ENCODE measurements around the gene TMEM225B. TPM values are rescaled to one million over a fixed set of nuclear protein-coding genes. Genes with fewer than 3 reads are reported as not detected.
"Not testable (repeated sequence)": the region's sequence is repeated elsewhere in the genome, so short reads cannot be mapped to it uniquely, and the experiment has no call there.

TMEM225B gene
- total RNA-seq, 3 donors from 2014 or later = 0.38 to 0.71 TPM; not detected in 1

GRCh38 chr7:99562114-99562784, 35.8 kb upstream of the TMEM225B start:
- Mint-ChIP-seq H3K27me3 (ENCODE audit: low read depth) (no peaks in the 10 kb centered on the region), H3K9me3 (no peaks in the 10 kb centered on the region), H3K36me3 (ENCODE audit: insufficient read depth) (peaks cover 37% of the 10 kb centered on the region), H3K4me1 (ENCODE audit: low read depth) (peaks cover 47% of the 10 kb centered on the region), H3K4me3 (no peak overlapping the region)
- DNase-seq (no peak), ATAC-seq (no peak)

GRCh38 chr7:99562832-99563231, 35.2 kb upstream of the TMEM225B start:
- Mint-ChIP-seq H3K36me3 (ENCODE audit: insufficient read depth) (peaks cover 37% of the 10 kb centered on the region), H3K4me1 (ENCODE audit: low read depth) (peaks cover 45% of the 10 kb centered on the region), H3K9me3 (no peaks in the 10 kb centered on the region), H3K4me3 (no peak overlapping the region), H3K27me3 (ENCODE audit: low read depth) (no peaks in the 10 kb centered on the region)
- ATAC-seq = peak; percentile 63 to 68
- peak; percentile 15 for DNase-seq

- peaks cover 37% of the 10 kb centered on the region for H3K36me3 Mint-ChIP-seq (ENCODE audit: insufficient read depth)
- H3K9me3 Mint-ChIP-seq = no peaks in the 10 kb centered on the region
- DNase-seq = no peak
- no peaks in the 10 kb centered on the region for H3K27me3 Mint-ChIP-seq (ENCODE audit: low read depth)
- no peak overlapping the region for H3K4me3 Mint-ChIP-seq
- ATAC-seq = no peak
- peaks cover 42% of the 10 kb centered on the region for H3K4me1 Mint-ChIP-seq (ENCODE audit: low read depth)
Measured at GRCh38 chr7:99563650-99564049, 34.4 kb upstream of the TMEM225B start.

GRCh38 chr7:99568770-99569169, 29.3 kb upstream of the TMEM225B start:
- peaks cover 10% of the 10 kb centered on the region for H3K4me1 Mint-ChIP-seq (ENCODE audit: low read depth)
- H3K4me3 Mint-ChIP-seq; H3K9me3 Mint-ChIP-seq; H3K27me3 Mint-ChIP-seq (ENCODE audit: low read depth); DNase-seq; ATAC-seq: not testable (repeated sequence)
- peaks cover 42% of the 10 kb centered on the region for H3K36me3 Mint-ChIP-seq (ENCODE audit: insufficient read depth)

GRCh38 chr7:99571768-99572167, 26.3 kb upstream of the TMEM225B start:
- no peaks in the 10 kb centered on the region for H3K9me3 Mint-ChIP-seq
- H3K36me3 Mint-ChIP-seq (ENCODE audit: insufficient read depth) = peaks cover 30% of the 10 kb centered on the region
- H3K4me3 Mint-ChIP-seq = no peak overlapping the region
- DNase-seq (no peak), ATAC-seq (no peak)
- H3K4me1 Mint-ChIP-seq (ENCODE audit: low read depth) = no peaks in the 10 kb centered on the region
- no peaks in the 10 kb centered on the region for H3K27me3 Mint-ChIP-seq (ENCODE audit: low read depth)

GRCh38 chr7:99573257-99573656, 24.8 kb upstream of the TMEM225B start:
- Mint-ChIP-seq H3K36me3 (ENCODE audit: insufficient read depth) (peaks cover 30% of the 10 kb centered on the region), H3K27me3 (ENCODE audit: low read depth) (no peaks in the 10 kb centered on the region), H3K4me3 (no peak overlapping the region), H3K4me1 (ENCODE audit: low read depth) (no peaks in the 10 kb centered on the region), H3K9me3 (no peaks in the 10 kb centered on the region)
- ATAC-seq (no peak), DNase-seq (no peak)

- Mint-ChIP-seq H3K4me1 (ENCODE audit: low read depth) (peaks cover 9% of the 10 kb centered on the region), H3K9me3 (no peaks in the 10 kb centered on the region), H3K36me3 (ENCODE audit: insufficient read depth) (peaks cover 26% of the 10 kb centered on the region), H3K4me3 (no peak overlapping the region), H3K27me3 (ENCODE audit: low read depth) (no peaks in the 10 kb centered on the region)
- ATAC-seq (no peak), DNase-seq (no peak)
Measured at GRCh38 chr7:99576251-99576650, 21.8 kb upstream of the TMEM225B start.

- ATAC-seq = no peak
- Mint-ChIP-seq H3K27me3 (ENCODE audit: low read depth) (no peaks in the 10 kb centered on the region), H3K4me3 (peak overlapping the region; percentile 84), H3K36me3 (ENCODE audit: insufficient read depth) (no peaks in the 10 kb centered on the region), H3K9me3 (no peaks in the 10 kb centered on the region), H3K4me1 (ENCODE audit: low read depth) (peaks cover 10% of the 10 kb centered on the region)
- DNase-seq = no peak
Measured at GRCh38 chr7:99579281-99579955, 18.6 kb upstream of the TMEM225B start.

GRCh38 chr7:99579956-99580777, 17.9 kb upstream of the TMEM225B start:
- DNase-seq (peak; percentile 70), ATAC-seq (peak; percentile 84)
- H3K9me3 Mint-ChIP-seq = no peaks in the 10 kb centered on the region
- H3K4me3 Mint-ChIP-seq = peak overlapping the region; percentile 84
- H3K36me3 Mint-ChIP-seq (ENCODE audit: insufficient read depth) = no peaks in the 10 kb centered on the region
- H3K27me3 Mint-ChIP-seq (ENCODE audit: low read depth) = no peaks in the 10 kb centered on the region
- peaks cover 10% of the 10 kb centered on the region for H3K4me1 Mint-ChIP-seq (ENCODE audit: low read depth)

GRCh38 chr7:99580778-99581332, 17.2 kb upstream of the TMEM225B start:
- not testable (repeated sequence) for H3K9me3 Mint-ChIP-seq; H3K36me3 Mint-ChIP-seq (ENCODE audit: insufficient read depth); H3K4me1 Mint-ChIP-seq (ENCODE audit: low read depth); DNase-seq; ATAC-seq; H3K27me3 Mint-ChIP-seq (ENCODE audit: low read depth)
- peak overlapping the region; percentile 84 for H3K4me3 Mint-ChIP-seq

GRCh38 chr7:99588868-99589267, 9.2 kb upstream of the TMEM225B start:
- ATAC-seq = peak in 1 of 2 donors; percentile 10
- no peak for DNase-seq
- Mint-ChIP-seq H3K27me3 (ENCODE audit: low read depth) (no peaks in the 10 kb centered on the region), H3K9me3 (no peaks in the 10 kb centered on the region), H3K36me3 (ENCODE audit: insufficient read depth) (no peaks in the 10 kb centered on the region), H3K4me1 (ENCODE audit: low read depth) (no peaks in the 10 kb centered on the region), H3K4me3 (no peak overlapping the region)

GRCh38 chr7:99594948-99595745, 2.9 kb upstream of the TMEM225B start:
- DNase-seq = no peak
- peak; percentile 63 to 64 for ATAC-seq
- Mint-ChIP-seq H3K36me3 (ENCODE audit: insufficient read depth) (no peaks in the 10 kb centered on the region), H3K9me3 (no peaks in the 10 kb centered on the region), H3K4me3 (no peak overlapping the region), H3K4me1 (ENCODE audit: low read depth) (no peaks in the 10 kb centered on the region), H3K27me3 (ENCODE audit: low read depth) (no peaks in the 10 kb centered on the region)

- no peaks in the 10 kb centered on the region for H3K4me1 Mint-ChIP-seq (ENCODE audit: low read depth)
- DNase-seq (no peak), ATAC-seq (no peak)
- H3K4me3 Mint-ChIP-seq = no peak overlapping the region
- H3K36me3 Mint-ChIP-seq (ENCODE audit: insufficient read depth) = no peaks in the 10 kb centered on the region
- H3K27me3 Mint-ChIP-seq (ENCODE audit: low read depth) = no peaks in the 10 kb centered on the region
- H3K9me3 Mint-ChIP-seq = no peaks in the 10 kb centered on the region
Measured at GRCh38 chr7:99596408-99596955, 1.6 kb upstream of the TMEM225B start.

Measured in activated T-cell treated with anti-CD3 and anti-CD28 coated beads, Interleukin-2, amount 50 U/mL, for 4 hours (primary cell).